ENCODE results near the gene RTN4RL1.
"Not testable (repeated sequence)": the region's sequence is repeated elsewhere in the genome, so short reads cannot be mapped to it uniquely, and the experiment has no call there.

The RTN4RL1 gene

GRCh38 chr17:2024572-2025219 lies 438 bp downstream of the RTN4RL1 start:
- DNase-seq, result peak; percentile 37

- DNase-seq, result peak; percentile 49
Observed at GRCh38 chr17:2023692-2024571, 1.2 kb downstream of the RTN4RL1 start.

DNA sequence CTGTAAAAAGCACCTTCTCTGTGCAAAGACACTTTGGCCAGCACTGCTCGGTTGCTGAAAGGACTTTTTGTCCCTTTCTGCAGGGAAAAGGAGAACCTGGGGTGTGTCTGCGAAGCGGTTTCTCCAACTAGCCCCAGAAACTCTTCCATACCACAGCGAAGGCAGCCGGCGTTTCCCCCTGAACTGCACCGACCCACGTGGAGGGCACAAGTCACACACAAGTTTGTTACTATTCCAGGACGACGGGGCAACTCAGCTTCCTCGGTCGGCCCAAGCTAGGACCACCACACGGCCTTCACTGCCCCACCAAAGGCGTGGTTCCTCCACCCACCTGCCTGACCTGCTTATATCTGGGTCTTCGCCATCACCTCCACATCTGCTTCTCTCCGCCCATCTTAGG lies 1.9 kb downstream of the RTN4RL1 start:
- DNase-seq, result no peak

DNA sequence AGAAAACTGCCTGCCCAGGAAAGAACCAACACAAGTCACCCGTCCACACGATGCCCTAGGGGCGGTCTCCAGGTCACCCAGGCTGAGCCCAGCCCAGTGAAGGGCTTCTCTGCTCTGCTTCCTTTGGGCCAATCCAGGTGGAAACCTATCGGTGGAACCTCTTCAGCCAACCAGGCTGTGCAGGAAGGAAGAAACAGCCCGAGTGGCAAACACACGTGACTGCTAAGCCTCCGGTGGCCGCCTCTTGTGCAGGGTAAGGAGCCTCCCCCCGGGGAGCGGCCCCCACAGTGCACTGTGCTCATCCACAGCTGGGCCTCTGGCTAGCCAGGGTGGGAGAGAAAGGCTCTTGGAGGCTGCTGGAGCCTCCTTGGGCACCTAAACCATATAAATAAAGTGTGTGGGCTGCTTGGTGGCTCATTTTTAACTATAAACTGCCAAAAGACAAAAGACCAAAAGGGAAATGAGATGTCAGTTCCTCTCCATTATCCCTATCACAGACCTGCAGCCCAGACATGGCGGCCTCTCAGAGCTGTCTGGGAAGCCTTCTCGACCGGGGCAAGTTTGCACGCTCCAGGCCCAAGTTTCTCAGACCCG lies 2.4 kb downstream of the RTN4RL1 start:
- DNase-seq, result no peak

DNA sequence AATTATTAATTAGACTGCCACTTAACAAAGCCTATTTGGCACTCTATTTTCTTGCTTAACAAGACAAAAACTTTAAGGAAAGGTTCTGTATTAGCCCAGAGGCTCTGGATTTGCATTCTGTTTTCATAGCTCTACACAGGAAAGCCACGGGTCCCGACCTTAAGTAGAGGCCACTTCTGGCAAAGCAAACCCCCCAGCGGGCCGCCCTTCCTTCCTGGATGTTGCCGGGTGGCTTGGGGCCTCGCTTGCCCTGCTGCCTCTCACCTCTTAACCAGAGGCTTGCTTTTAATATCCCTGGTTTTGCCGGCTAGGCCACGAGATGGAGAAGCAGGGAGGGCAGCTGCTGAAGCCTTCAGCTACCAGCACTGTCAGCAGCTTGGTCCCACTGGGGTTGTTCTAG lies 4.4 kb downstream of the RTN4RL1 start:
- no peak for DNase-seq

GRCh38 chr17:2019723-2020122 lies 5.4 kb downstream of the RTN4RL1 start:
- DNase-seq, result no peak

DNA sequence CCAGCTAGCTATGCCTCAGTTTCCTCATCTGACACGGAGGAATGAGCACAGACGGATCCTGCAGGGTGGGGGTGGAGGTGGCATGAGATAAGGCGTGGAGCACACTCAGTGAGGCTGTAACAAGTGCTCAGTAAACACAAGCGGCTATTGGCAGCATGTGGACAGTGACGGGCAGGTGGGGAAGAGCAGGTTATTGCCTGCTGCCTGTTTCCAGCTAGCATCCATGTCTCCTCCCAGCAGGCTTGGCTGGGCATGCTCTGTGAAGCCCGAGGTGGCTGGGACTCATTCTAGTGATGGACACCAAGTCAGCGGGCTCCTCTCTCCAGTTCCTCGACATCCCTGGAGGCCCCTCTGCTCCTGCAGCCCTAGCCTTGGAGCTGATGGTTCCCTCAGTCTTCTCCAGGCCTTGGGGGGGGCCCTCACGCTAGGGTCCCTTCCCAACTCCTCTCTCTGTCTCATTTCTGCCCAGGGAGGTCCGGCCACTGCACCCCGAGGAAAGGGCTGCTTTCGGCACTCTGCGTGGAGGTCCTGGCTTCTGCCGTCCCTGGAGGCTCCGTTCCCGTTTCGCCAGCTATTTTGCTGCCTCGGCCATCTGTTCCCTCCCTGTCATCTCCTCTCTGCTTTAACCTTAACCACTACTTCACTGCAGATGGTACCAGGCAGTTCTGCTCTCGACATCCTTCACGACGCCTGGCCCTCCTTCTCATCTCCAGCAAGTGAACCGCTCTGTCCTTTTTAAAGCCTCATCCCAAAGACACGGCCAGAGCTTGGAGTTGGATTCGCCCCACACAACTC lies 6.2 kb downstream of the RTN4RL1 start:
- no peak for DNase-seq

DNA sequence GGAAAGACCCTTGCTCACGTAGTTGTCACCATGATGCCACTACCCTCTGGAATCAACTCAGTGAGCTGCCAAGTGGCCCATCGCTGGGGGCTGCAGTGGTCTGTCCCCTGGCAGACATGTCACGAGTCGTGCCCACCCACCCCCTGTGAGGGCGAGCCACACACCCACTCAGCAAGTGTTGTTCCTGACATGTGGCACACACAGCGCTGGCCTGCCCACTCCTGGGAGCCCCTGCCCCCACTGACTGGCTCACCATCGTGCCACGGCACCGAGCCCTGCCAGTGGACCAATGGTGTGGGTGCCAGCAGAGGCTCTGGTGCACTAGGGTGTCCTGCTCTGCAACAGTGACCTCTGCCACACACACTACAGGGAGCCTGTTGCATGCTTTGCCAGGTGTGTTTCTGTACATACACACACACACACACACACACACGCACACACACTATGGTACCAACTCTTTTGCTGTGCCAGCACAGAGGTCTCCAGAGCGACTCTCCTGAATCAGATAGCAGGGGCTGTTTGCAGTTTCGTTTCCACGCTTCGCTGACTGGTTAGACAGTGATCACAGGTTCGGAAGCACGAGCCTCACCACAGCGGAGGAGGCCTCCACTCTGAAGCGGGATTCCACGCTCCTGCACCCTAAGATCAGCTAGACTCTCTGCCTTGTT lies 7.7 kb downstream of the RTN4RL1 start:
- DNase-seq, result no peak

GRCh38 chr17:2016494-2016893 lies 8.6 kb downstream of the RTN4RL1 start:
- no peak for DNase-seq

DNA sequence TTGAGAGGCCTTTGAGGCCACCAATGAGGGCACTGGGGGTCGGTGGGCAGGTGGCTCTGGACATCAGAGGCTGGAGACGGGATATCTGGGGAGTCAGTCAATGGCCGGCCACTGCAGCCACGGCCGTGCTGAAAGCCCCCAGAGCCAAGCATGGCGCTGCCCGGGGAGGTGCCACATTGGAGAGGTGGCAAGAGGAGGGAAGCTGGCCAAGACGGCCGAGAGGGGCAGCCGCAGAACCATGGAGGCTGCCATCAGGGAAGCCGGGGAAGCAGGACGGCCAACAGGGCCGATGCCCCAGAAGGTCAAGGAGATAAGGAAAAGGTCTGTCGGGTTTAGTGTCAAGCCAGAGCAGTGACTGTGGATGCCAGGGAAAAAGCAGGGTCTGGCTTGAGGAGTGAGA lies 9.8 kb downstream of the RTN4RL1 start:
- DNase-seq, result no peak

DNA sequence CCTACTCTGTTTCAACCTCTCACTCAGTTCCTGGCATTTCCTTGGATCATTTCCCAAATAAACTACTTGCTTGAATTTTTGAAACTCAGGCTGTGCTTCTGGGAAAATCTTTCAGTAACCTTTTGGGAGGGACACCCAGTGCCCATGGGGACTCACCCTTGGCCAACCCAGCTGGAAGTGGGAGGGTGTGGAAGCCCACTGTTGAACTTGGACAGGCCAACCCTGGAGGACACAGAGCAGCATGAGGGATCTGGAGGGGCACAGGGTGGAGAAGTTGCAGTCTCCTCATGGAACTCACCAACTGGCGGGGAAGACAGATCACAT lies 11.2 kb downstream of the RTN4RL1 start:
- DNase-seq, result no peak

- not testable (repeated sequence) for DNase-seq
Observed at GRCh38 chr17:2013220-2013993, 11.7 kb downstream of the RTN4RL1 start.

DNA sequence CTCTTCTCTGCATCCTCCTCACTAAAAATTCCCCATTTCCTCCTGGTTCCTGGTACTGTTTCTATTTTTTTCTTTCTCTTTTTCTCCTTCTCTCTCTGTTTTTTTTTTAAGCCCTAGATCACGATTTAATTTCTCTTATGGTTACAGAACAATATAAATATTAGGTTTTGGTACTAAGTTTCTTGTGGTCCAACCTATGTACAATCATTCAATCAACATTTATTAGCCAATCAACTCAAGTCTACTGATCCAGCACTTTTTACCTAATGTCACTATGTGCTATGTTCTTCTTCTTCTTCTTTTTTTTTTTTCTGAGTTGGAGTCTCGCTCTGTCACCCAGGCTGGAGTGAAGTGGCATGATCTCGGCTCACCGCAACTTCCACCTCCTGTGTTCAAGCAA lies 12.6 kb downstream of the RTN4RL1 start:
- DNase-seq, result no peak

- no peak for DNase-seq
Observed at GRCh38 chr17:2011411-2012371, 13.4 kb downstream of the RTN4RL1 start.

DNA sequence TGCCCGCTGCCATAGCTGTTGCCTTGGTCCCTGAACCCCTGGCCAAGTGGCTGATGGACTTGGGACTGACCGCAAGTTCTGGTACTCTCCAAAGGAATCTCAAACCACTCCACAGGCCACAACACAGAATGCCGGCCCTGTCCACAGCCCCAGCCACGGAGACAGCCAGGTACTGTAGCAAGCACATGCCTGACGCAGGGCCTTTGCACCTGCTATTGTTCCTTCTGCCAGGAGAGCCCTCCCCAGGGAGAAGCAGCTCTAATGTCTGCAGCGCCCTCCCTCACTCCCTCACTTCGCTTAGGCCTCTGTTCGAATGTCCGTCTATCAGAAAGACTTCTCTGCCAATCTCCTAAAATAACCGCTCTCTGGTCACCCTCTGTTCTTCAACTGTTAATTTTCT lies 15.4 kb downstream of the RTN4RL1 start:
- DNase-seq, result no peak

- no peak for DNase-seq
Observed at GRCh38 chr17:2008332-2009126, 16.6 kb downstream of the RTN4RL1 start.

DNA sequence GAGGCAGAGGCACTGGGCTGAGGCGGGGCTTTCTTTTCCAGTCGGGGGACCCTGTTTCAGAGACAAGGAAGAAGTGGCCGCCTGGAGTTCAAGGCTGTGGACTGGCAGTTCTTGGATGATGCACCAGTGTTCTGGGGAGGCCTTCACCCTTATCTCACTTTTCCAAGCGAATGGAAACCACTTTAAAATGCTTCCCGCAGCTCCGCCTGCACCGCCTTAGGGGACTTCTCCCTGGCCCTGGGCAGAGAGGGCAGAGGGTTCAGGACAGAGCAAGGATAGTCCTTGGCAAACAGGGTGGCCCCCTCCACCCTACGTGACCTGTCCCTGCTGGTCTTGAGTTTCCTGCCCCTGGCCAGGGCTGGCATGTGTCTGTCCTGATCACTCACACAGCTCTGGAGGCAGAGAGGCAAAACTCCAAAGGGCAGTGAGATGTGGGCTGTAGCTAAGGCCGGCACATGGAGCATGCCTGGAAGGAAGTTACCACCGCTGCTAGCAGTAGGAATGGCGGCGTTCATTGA lies 20.6 kb downstream of the RTN4RL1 start:
- no peak for DNase-seq

GRCh38 chr17:2003525-2003924 lies 21.6 kb downstream of the RTN4RL1 start:
- DNase-seq, result no peak

- DNase-seq, result no peak
Observed at GRCh38 chr17:2002767-2003329, 22.3 kb downstream of the RTN4RL1 start.

All from stimulated activated CD8-positive, alpha-beta memory T cell treated with anti-CD3 and anti-CD28 coated beads, Interleukin-4, amount 100 ng/mL, for 48 hours (primary cell).